WI38 (cell line): ENCODE data around the gene TSHZ2.

Experiments used
- H3K4me3 ChIP-seq: 2 replicates; pipeline ENCODE4 v1.5.1; 2011; ENCODE audit warnings: low read depth, mild to moderate bottlenecking, control low read depth, low read length
- TF ChIP-seq, protein P1 (sequence below): IDR thresholded peaks from 2 replicates; pipeline ENCODE4 v1.5.1; 2012; ENCODE audit warnings: low read depth, mild to moderate bottlenecking, control low read depth, low read length

TSHZ2 gene

DNA sequence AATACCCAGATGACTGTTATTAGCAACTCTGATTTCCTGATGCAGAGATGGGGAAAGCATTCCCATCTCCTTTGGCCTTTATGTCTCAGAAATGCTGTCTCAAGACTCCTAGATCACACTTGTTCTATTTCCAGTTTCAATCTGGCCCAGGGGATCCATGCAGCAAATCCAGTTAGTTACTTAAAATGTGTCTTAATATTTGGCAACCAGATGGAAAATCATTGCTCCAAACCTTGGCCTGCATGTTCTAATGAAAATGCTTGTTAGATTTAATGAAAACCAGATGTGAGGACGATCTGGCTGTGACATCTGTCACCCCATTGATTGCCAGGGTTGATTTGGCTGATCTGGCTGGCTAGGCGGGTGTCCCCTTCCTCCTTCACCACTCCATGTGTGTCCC is 125.2 kb downstream of the TSHZ2 start:
- TF ChIP-seq, protein P1, sequence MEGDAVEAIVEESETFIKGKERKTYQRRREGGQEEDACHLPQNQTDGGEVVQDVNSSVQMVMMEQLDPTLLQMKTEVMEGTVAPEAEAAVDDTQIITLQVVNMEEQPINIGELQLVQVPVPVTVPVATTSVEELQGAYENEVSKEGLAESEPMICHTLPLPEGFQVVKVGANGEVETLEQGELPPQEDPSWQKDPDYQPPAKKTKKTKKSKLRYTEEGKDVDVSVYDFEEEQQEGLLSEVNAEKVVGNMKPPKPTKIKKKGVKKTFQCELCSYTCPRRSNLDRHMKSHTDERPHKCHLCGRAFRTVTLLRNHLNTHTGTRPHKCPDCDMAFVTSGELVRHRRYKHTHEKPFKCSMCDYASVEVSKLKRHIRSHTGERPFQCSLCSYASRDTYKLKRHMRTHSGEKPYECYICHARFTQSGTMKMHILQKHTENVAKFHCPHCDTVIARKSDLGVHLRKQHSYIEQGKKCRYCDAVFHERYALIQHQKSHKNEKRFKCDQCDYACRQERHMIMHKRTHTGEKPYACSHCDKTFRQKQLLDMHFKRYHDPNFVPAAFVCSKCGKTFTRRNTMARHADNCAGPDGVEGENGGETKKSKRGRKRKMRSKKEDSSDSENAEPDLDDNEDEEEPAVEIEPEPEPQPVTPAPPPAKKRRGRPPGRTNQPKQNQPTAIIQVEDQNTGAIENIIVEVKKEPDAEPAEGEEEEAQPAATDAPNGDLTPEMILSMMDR, result no peak
- no peak overlapping the region for H3K4me3 ChIP-seq

DNA sequence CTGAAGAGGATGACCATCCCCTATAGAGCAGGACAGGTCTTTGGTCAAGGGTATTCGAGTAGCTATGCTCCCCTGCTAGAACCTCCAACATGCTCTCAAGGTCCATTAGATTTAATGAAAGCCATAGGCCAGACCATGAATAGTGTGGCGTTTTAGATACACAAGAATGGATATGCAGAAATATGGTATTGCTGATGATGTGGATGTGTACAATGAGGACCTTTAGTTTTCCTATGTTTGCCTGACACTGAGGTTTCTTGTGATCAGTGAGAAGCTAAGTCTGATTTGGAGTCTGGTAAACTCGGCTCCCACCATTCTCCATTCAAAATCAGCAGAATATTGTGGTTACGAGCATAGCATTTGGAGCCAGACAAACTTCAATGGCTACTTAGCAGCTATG is 125.6 kb downstream of the TSHZ2 start:
- H3K4me3 ChIP-seq, result no peak overlapping the region
- TF ChIP-seq, protein P1, result no peak

DNA sequence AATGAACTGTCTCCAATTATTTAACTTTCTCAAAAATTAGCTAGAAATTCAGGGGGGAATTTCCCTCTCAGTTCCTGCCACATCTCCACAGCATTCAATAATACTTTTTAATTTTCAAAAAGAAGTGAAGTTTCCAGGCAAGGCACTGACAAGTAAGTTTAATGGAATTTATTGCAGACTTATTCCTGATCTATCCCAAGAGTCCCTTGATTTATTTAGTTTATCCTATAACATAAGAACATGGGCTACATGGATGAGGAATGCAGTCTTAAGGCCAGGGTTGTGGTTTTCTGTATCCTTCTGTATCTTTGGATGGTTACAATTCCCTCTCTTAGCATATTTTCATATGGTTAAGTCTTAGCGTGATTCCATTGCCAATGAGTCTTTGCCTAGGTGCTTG is 126.5 kb downstream of the TSHZ2 start:
- no peak overlapping the region for H3K4me3 ChIP-seq
- TF ChIP-seq, protein P1, result no peak

DNA sequence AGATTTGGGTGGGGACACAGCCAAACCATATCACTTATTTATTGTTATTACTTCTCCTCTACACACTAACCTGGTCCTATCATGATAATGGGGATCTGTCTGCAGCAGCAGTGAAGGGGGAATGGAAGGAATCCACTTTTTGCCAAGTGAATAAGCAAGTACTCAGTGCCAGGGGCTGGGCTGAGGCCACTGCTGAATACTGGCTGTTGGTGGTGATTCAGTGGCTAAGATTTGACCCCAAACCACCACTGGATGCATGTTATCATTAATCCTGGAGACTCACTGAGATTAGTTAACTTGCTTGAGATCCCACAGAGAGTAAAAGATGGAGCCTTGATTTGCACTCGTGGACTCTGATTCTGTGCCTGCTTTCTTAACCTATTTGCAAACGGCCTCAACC is 127.7 kb downstream of the TSHZ2 start:
- no peak overlapping the region for H3K4me3 ChIP-seq
- TF ChIP-seq, protein P1, result no peak

DNA sequence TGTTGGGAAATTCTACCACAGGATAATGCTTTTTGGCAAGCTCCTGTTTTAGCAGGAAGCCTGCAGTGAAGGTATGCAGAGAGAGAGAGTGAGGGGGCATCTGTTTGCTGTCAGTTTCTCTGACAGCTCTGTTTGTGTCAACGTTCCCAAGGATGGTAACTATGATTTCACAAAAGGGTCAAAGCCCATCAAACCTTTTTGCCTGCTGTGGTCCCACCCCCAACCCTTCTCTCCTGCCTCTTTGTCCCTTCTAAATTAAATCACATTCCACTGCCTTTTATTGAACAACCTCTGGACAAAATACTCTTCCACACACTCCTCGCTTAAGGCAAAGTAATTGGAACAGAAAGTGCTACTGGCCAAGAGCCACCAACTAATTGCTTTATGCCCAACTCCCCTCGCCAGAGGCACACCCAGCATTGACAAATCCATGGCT is 128.3 kb downstream of the TSHZ2 start:
- H3K4me3 ChIP-seq, result no peak overlapping the region

DNA sequence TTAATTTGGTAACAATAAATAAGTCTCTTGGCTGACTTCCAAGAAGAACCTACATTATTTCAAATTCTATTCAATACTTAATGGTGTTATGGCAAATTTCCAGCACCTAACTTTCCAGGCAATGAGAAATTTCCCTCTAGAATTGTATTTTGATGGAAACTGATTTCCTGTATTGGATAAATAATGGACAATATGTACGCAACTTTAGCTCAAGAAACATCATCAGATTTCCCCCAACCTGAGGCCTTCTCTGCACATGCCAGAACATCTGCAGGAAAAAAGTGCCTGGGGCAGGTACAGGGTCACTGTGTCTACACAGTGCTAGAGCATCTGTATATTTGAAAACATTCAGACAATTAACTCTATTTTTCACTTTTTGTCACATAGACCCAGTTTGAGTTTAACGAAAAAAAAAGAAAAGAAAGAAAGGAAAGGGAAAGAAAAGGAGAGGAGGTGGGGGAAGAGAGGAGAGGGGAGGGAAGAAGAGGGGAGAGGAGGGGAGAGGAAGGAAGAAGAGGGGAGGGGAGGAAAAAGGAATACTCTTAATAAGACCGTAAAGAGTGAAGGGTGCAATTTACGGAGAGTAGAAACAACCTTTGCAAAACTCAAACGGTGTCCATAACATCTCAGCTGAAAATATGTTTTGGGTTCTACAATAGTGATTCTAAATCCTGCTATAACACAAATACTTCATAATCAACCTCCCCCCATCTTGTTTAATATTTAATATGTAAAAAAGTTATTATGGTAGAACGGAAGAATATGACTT is 130.0 kb downstream of the TSHZ2 start:
- TF ChIP-seq, protein P1, result no peak
- H3K4me3 ChIP-seq, result no peak overlapping the region

More for the DNA sequence above, 128.3 kb downstream of the TSHZ2 start:
- TF ChIP-seq, protein P1, result no peak

DNA sequence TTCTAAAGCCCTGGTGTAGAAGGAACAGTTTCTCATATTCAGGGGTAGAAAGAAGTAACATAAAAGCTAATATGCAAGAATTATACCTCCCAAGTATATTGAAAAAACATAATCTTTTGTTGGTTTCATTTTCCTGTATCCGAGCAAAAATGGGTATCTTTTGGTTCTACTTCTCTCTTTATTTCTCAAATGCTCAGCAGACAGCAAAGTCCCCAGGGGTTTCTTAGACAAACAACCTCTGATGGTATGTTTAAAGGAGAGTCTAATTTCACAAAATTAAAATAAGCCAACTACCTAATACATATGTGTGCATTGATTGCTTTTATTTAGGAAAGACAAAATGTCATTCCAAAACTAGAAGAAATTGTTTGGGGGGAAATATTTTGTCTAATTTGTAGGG is 131.0 kb downstream of the TSHZ2 start:
- no peak overlapping the region for H3K4me3 ChIP-seq
- TF ChIP-seq, protein P1, result no peak
